ENCODE measurements around the gene PSG1.
"Not testable (repeated sequence)": the region's sequence is repeated elsewhere in the genome, so short reads cannot be mapped to it uniquely, and the experiment has no call there.

Gene PSG1

GRCh38 chr19:42879613-42880012 lies at the start of gene PSG1:
Gene PSG1, minus strand, starts transcription at chr19:42879713. Its CDS starts 132 bp downstream, at chr19:42879581.
- TF ChIP-seq, protein P1, sequence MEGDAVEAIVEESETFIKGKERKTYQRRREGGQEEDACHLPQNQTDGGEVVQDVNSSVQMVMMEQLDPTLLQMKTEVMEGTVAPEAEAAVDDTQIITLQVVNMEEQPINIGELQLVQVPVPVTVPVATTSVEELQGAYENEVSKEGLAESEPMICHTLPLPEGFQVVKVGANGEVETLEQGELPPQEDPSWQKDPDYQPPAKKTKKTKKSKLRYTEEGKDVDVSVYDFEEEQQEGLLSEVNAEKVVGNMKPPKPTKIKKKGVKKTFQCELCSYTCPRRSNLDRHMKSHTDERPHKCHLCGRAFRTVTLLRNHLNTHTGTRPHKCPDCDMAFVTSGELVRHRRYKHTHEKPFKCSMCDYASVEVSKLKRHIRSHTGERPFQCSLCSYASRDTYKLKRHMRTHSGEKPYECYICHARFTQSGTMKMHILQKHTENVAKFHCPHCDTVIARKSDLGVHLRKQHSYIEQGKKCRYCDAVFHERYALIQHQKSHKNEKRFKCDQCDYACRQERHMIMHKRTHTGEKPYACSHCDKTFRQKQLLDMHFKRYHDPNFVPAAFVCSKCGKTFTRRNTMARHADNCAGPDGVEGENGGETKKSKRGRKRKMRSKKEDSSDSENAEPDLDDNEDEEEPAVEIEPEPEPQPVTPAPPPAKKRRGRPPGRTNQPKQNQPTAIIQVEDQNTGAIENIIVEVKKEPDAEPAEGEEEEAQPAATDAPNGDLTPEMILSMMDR (IDR thresholded peaks at IDR 0.05; ENCODE audit: insufficient read depth, low read length, missing control alignments), result no peak
- no peak within 1 kb of the TSS for H3K4me3 ChIP-seq (ENCODE audit: low read depth, low read length)
- DNase-seq (ENCODE audit: low read depth, low spot score), result no peak
- ChIA-PET CTCF (interaction anchor here (2.0 kb wide), 1 partner anchor 84 kb away, joined by 6 read pairs; no protein-coding TSS in a partner anchor), POLR2A (no interaction called here)

GRCh38 chr19:42928896-42929295 lies 49.4 kb upstream of the PSG1 start:
- ChIA-PET CTCF (interaction anchor here (0.9 to 1.8 kb wide), 4 partner anchors 21 to 173 kb away, joined by 3 to 16 read pairs (median 6); no protein-coding TSS in a partner anchor), POLR2A (no interaction called here)
- TF ChIP-seq, protein P1 (IDR thresholded peaks at IDR 0.05; ENCODE audit: insufficient read depth, low read length, missing control alignments), result no peak
- no peak overlapping the region for H3K4me3 ChIP-seq (ENCODE audit: low read depth, low read length)
- DNase-seq (ENCODE audit: low read depth, low spot score), result no peak

- DNase-seq (ENCODE audit: low read depth, low spot score), result no peak
- TF ChIP-seq, protein P1 (IDR thresholded peaks at IDR 0.05; ENCODE audit: insufficient read depth, low read length, missing control alignments), result no peak
- ChIA-PET CTCF (interaction anchor here (1.0 to 1.3 kb wide), 2 partner anchors 134 to 136 kb away, joined by 3 to 4 read pairs; no protein-coding TSS in a partner anchor), POLR2A (no interaction called here)
- H3K4me3 ChIP-seq (ENCODE audit: low read depth, low read length), result no peak overlapping the region
Measured at GRCh38 chr19:42926781-42927180, 47.3 kb upstream of the PSG1 start.

DNA sequence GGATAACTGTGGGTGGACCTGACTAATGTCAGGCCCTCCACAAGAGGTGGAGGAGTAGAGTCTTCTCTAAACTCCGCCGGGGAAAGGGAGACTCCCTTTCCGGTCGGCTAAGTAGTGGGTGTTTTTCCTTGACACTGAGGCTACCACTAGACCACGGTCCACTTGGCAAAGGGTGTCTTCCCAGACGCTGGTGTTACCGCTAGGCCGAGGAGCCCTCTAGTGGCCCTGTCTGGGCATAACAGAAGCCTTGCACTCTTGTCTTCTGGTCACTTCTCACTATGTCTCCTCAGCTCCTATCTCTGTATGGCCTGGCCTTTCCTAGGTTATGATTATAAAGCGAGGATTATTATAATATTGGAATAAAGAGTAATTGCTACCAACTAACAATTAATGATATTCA lies 43.6 kb upstream of the PSG1 start:
- CTCF ChIA-PET, result interaction anchor here (0.8 to 4.4 kb wide), 10 partner anchors 9 to 239 kb away, joined by 3 to 34 read pairs (median 3); no protein-coding TSS in a partner anchor
- POLR2A ChIA-PET; DNase-seq (ENCODE audit: low read depth, low spot score); H3K4me3 ChIP-seq (ENCODE audit: low read depth, low read length): not testable (repeated sequence)
- TF ChIP-seq, protein P1 (IDR thresholded peaks at IDR 0.05; ENCODE audit: insufficient read depth, low read length, missing control alignments), result peak; percentile 71

GRCh38 chr19:42920971-42921370 lies 41.5 kb upstream of the PSG1 start:
- H3K4me3 ChIP-seq (ENCODE audit: low read depth, low read length); POLR2A ChIA-PET; DNase-seq (ENCODE audit: low read depth, low spot score): not testable (repeated sequence)
- CTCF ChIA-PET, result interaction anchor here (1.0 to 1.4 kb wide), 3 partner anchors 8 to 227 kb away, joined by 3 to 6 read pairs (median 4); no protein-coding TSS in a partner anchor

GRCh38 chr19:42919757-42920079 lies 40.2 kb upstream of the PSG1 start:
- ChIA-PET CTCF (interaction anchor here (1.0 to 2.6 kb wide), 2 partner anchors 63 to 127 kb away, joined by 3 to 12 read pairs; no protein-coding TSS in a partner anchor), POLR2A (no interaction called here)
- TF ChIP-seq, protein P1 (IDR thresholded peaks at IDR 0.05; ENCODE audit: insufficient read depth, low read length, missing control alignments), result no peak

More at GRCh38 chr19:42919757-42920079, 40.2 kb upstream of the PSG1 start:
- H3K4me3 ChIP-seq (ENCODE audit: low read depth, low read length), result no peak overlapping the region
- no peak for DNase-seq (ENCODE audit: low read depth, low spot score)
